OCI-LY7 (cell line): Measurements from ENCODE around the gene C16orf54. TPM values are rescaled to one million over a fixed set of nuclear protein-coding genes. Genes with fewer than 3 reads are reported as not detected.
"Not testable (repeated sequence)": the region's sequence is repeated elsewhere in the genome, so short reads cannot be mapped to it uniquely, and the experiment has no call there.

Source experiments
- BruUV-seq: library from RNA; stranded (reverse); fragments of 400-500 nt; replicated peaks from 2 replicates; lab custom pipeline; 2021; lab: Mats Ljungman, UMichigan
- CTCF ChIA-PET: fragments of 300-600 bp; sonication (Branson Sonifier 250); formaldehyde crosslinking; loops from one replicate; lab custom pipeline; 2022; ENCODE audit warnings: antibody characterized with exemption; ENCODE audit not compliant: unreplicated experiment; lab: Charles Lee
- POLR2A ChIA-PET: fragments of 300-600 bp; sonication (Branson Sonifier 250); formaldehyde crosslinking; loops from one replicate; lab custom pipeline; 2022; ENCODE audit warnings: antibody characterized with exemption; lab: Charles Lee
- DNase-seq: peaks from one replicate; pipeline ENCODE4 v3.0.0-alpha.2; 2015; ENCODE audit warnings: low spot score
- H2AFZ ChIP-seq: fragments of 200-600 bp; sonication (generic), shearing (Covaris generic); 2 replicates; pipeline ENCODE4 v1.6.1; 2014; ENCODE audit warnings: mild to moderate bottlenecking, antibody characterized with exemption, low read length, moderate library complexity
- H3K27ac ChIP-seq: fragments of 200-600 bp; sonication (generic); 2 replicates; pipeline ENCODE4 v1.5.1; 2014; ENCODE audit warnings: mixed run types, low read depth, mild to moderate bottlenecking, moderate library complexity, low read length, inconsistent platforms; ENCODE audit not compliant: poor library complexity, severe bottlenecking
- H3K36me3 ChIP-seq: fragments of 200-600 bp; sonication (generic); 2 replicates; pipeline ENCODE4 v1.6.1; 2014; ENCODE audit warnings: mild to moderate bottlenecking, antibody characterized with exemption, low read length, moderate library complexity, mixed read lengths; ENCODE audit not compliant: insufficient read depth
- H3K4me1 ChIP-seq: fragments of 200-600 bp; sonication (generic); 2 replicates; pipeline ENCODE4 v1.5.1; 2014; ENCODE audit warnings: mild to moderate bottlenecking, low read length; ENCODE audit not compliant: insufficient read depth, poor library complexity, severe bottlenecking
- H3K4me2 ChIP-seq: fragments of 200-600 bp; sonication (generic); 2 replicates; pipeline ENCODE4 v1.6.1; 2014; ENCODE audit warnings: mild to moderate bottlenecking, low read length
- H3K4me3 ChIP-seq: fragments of 200-600 bp; sonication (generic); 2 replicates; pipeline ENCODE4 v1.5.1; 2014; ENCODE audit warnings: mild to moderate bottlenecking, low read depth, low read length; ENCODE audit not compliant: poor library complexity, severe bottlenecking
- H3K79me2 ChIP-seq: fragments of 200-600 bp; sonication (generic); 2 replicates; pipeline ENCODE4 v1.6.1; 2016; ENCODE audit warnings: low read depth, mild to moderate bottlenecking, low read length, moderate library complexity, mixed read lengths; ENCODE audit not compliant: insufficient read depth
- H3K9me2 ChIP-seq: fragments of 200-600 bp; sonication (generic); 2 replicates; pipeline ENCODE4 v1.6.1; 2016; ENCODE audit warnings: mild to moderate bottlenecking, low read length, mixed read lengths; ENCODE audit not compliant: insufficient read depth
- H3K9me3 ChIP-seq: fragments of 200-600 bp; sonication (generic); 2 replicates; pipeline ENCODE4 v1.6.1; 2014; ENCODE audit warnings: mild to moderate bottlenecking, mixed run types, low read length, mixed read lengths
- H4K20me1 ChIP-seq: fragments of 200-600 bp; sonication (generic); 2 replicates; pipeline ENCODE4 v1.6.1; 2014; ENCODE audit warnings: mild to moderate bottlenecking, antibody characterized with exemption, low read length, moderate library complexity, mixed read lengths; ENCODE audit not compliant: insufficient read depth
- EZH2phosphoT487 ChIP-seq: fragments of 200-600 bp; sonication (generic); IDR thresholded peaks from 2 replicates; pipeline ENCODE4 v1.6.1; 2018; ENCODE audit warnings: low read depth, borderline replicate concordance, mild to moderate bottlenecking, mixed run types, antibody characterized with exemption, low read length, moderate library complexity, mixed read lengths
- intact Hi-C: fragments of 100-400 bp; cut with micrococcal nuclease; formaldehyde crosslinking; loops from one replicate; pipeline ENCODE4 v1.10.0; 2022; ENCODE audit not compliant: unreplicated experiment
- total RNA-seq, 2 experiments: library from RNA; depleted of rRNA in 1 of 2; stranded (reverse); fragments of >200 nt in 1 of 2; shearing (Covaris generic) in 1 of 2; gene quantifications; 2 replicates each; pipeline ENCODE4 v1.2.3, GENCODE V29; 2014 to 2022
- TF ChIP-seq, protein P1 (sequence below): fragments of 200-600 bp; sonication (generic); conservative IDR thresholded peaks from 2 replicates; pipeline ENCODE4 v1.5.1; 2014; ENCODE audit warnings: mild to moderate bottlenecking, antibody characterized with exemption, low read length, moderate library complexity, mixed read lengths

Gene C16orf54
- total RNA-seq, 2 experiments from 2014 or later: 0.32 TPM; not detected in 1

DNA sequence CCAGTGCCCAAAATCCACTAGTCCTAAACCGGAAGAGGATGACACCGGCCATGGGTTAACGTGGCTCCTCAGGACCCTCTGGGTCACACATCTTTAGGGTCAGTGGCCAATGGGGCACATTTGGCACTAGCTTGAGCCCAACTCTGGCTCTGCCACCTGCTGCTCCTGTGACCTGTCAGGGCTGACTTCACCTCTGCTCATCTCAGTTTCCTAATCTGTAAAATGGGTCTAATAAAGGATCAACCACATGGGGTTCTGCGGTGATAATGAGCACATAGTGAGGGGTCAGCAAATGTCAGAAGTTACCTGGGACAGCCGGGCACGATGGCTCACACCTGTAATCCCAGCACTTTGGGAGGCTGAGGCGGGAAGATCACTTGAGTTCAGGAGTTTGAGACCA, 48.4 kb downstream of the C16orf54 start:
- Histone ChIP-seq H3K36me3 (no peaks in the 10 kb centered on the region), H4K20me1 (no peaks in the 10 kb centered on the region), H3K79me2 (no peaks in the 10 kb centered on the region), H3K4me2 (no peak overlapping the region), H3K27ac (no peak overlapping the region), H2AFZ (no peak overlapping the region), H3K9me2 (no peaks in the 10 kb centered on the region), H3K9me3 (no peaks in the 10 kb centered on the region), H3K4me3 (no peak overlapping the region), H3K4me1 (peaks cover 19% of the 10 kb centered on the region)
- ChIA-PET CTCF (no interaction called here), POLR2A (no interaction called here)
- intact Hi-C loops: no loop called here
- no peak for TF ChIP-seq EZH2phosphoT487
- TF ChIP-seq, protein P1, sequence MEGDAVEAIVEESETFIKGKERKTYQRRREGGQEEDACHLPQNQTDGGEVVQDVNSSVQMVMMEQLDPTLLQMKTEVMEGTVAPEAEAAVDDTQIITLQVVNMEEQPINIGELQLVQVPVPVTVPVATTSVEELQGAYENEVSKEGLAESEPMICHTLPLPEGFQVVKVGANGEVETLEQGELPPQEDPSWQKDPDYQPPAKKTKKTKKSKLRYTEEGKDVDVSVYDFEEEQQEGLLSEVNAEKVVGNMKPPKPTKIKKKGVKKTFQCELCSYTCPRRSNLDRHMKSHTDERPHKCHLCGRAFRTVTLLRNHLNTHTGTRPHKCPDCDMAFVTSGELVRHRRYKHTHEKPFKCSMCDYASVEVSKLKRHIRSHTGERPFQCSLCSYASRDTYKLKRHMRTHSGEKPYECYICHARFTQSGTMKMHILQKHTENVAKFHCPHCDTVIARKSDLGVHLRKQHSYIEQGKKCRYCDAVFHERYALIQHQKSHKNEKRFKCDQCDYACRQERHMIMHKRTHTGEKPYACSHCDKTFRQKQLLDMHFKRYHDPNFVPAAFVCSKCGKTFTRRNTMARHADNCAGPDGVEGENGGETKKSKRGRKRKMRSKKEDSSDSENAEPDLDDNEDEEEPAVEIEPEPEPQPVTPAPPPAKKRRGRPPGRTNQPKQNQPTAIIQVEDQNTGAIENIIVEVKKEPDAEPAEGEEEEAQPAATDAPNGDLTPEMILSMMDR: no peak
- no peak for DNase-seq
- BruUV-seq: no TSS peak

DNA sequence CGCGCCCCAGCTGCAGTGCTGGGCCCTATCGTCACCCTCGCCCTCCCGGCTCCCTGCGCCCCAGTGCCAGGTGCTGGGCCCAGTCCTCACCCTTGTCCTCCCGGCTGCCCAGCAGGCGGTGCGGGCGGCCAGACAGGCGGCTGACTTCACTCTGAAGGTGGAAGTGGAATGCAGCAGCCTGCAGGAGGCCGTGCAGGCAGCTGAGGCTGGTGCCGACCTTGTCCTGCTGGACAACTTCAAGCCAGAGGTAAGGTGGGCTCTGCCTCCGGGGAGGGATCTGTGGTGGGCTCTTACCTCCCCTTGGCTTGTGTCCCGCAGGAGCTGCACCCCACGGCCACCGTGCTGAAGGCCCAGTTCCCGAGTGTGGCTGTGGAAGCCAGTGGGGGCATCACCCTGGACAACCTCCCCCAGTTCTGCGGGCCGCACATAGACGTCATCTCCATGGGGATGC, 48.9 kb downstream of the C16orf54 start:
- Histone ChIP-seq H4K20me1 (no peaks in the 10 kb centered on the region), H3K4me1 (peaks cover 14% of the 10 kb centered on the region), H3K27ac (no peak overlapping the region), H3K36me3 (no peaks in the 10 kb centered on the region), H3K9me3 (no peaks in the 10 kb centered on the region), H2AFZ (no peak overlapping the region), H3K4me3 (no peak overlapping the region), H3K79me2 (no peaks in the 10 kb centered on the region), H3K9me2 (no peaks in the 10 kb centered on the region), H3K4me2 (no peak overlapping the region)
- no TSS peak for BruUV-seq
- ChIA-PET CTCF (no interaction called here), POLR2A (no interaction called here)
- intact Hi-C loops: no loop called here
- DNase-seq: no peak
- TF ChIP-seq, protein P1: no peak

DNA sequence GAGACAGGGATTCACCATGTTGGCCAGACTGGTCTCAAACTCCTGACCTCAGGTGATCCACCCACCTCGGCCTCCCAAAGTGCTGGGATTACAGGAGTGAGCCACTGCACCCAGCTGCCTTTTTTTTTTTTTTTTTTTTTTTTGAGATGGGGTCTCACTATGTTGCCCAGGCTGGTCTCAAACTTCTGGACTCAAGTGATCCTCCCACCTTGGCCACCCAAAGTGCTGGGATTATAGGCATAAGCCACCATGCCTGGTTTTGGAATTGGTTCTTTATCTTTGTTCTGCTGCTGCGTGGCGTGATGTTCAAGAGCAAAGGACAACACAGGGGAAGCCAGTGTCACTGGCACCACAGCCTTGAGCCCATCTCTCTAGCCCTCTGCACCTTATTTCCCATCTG, 50.1 kb downstream of the C16orf54 start:
- BruUV-seq, H3K9me2 ChIP-seq, DNase-seq, H3K4me2 ChIP-seq, H3K79me2 ChIP-seq, H3K27ac ChIP-seq, H2AFZ ChIP-seq, CTCF ChIA-PET, intact Hi-C loops, H3K36me3 ChIP-seq, H3K9me3 ChIP-seq, H3K4me3 ChIP-seq, H3K4me1 ChIP-seq, H4K20me1 ChIP-seq: not testable (repeated sequence)
- POLR2A ChIA-PET: interaction anchor here (0.6 kb wide), 2 partner anchors 29 to 78 kb away, joined by 3 to 5 read pairs; no protein-coding TSS in a partner anchor
